Astrocyte (in vitro differentiated cells and primary cell): ENCODE results near the gene STX16.

Experiments used
- CTCF ChIP-seq: IDR thresholded peaks from 2 replicates; pipeline ENCODE4 v1.5.1; 2011; ENCODE audit warnings: low read depth, mild to moderate bottlenecking, inconsistent platforms, low read length, moderate library complexity; ENCODE audit not compliant: insufficient read depth
- EZH2 ChIP-seq: IDR thresholded peaks from 2 replicates; pipeline ENCODE4 v1.6.1; 2012; ENCODE audit warnings: mild to moderate bottlenecking, low read length, inconsistent platforms; ENCODE audit not compliant: insufficient read depth

DNA sequence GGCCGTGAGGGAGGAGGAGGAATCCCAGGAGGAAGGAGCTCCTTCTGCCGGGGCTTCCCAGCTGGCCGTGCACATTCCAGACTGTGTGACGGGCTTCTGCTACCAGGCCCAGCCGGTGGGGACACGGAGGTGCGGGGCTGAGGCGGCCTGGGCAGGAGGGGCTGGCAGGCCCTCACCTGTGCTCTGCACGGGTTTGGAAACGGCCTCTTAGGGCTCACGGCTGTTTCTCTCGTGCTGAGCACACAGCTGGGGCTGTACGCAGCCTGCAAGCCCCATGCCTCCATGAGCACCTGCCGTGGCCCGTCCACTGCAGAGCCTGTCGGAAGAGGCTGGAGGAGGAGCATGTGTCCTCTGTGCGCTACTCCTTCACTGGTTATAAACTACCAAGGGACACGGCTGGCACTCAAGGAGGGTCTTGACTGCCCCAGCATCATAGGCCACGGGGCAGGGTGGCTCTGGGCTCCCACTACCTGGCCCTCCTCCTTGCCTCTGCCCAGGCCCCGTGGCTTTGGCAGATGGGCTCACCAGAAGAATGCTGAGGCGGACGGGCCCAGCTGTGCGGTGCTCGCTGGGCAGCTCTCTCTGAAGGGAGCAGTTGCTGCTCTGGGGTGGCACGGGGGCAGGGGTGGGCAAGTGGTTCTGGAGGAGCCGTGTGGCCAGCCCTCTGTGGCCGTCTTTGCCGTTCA lies 57.3 kb downstream of the STX16 start:
- TF ChIP-seq CTCF (no peak), EZH2 (no peak)
